PFSK-1 (cell line): ENCODE results near the gene OVOL1.

Experiments
- FOXP2 ChIP-seq: optimal IDR thresholded peaks from 2 replicates; pipeline ENCODE3; 2011; ENCODE audit warnings: borderline replicate concordance, control low read depth, inconsistent platforms; ENCODE audit not compliant: insufficient read depth; ENCODE audit errors: extremely low read length, extremely low read depth
- POLR2AphosphoS5 ChIP-seq: IDR thresholded peaks from 2 replicates; pipeline ENCODE4 v1.6.1; 2012; ENCODE audit warnings: low read depth, mild to moderate bottlenecking, control low read depth, low read length, moderate library complexity
- REST ChIP-seq, 2 experiments: IDR thresholded peaks; 2 replicates each; pipeline versions ENCODE4 v1.6.1 to v1.8.0; 2011 to 2012; ENCODE audit warnings: low read depth in 2 of 2, low read length in 2 of 2, control low read depth in 1 of 2, inconsistent platforms in 1 of 2, mild to moderate bottlenecking in 1 of 2, moderate library complexity in 1 of 2; ENCODE audit not compliant: insufficient read depth in 1 of 2
- SIN3A ChIP-seq: IDR thresholded peaks from 2 replicates; pipeline ENCODE4 v1.6.1; 2012; ENCODE audit warnings: mild to moderate bottlenecking, low read length, moderate library complexity, borderline replicate concordance; ENCODE audit not compliant: insufficient read depth
- TAF1 ChIP-seq: IDR thresholded peaks from 2 replicates; pipeline ENCODE4 v1.6.1; 2012; ENCODE audit warnings: low read length, control low read depth, borderline replicate concordance; ENCODE audit not compliant: insufficient read depth

Gene OVOL1

GRCh38 chr11:65744026-65744698 is 42.7 kb upstream of the OVOL1 start:
- TF ChIP-seq SIN3A (no peak), POLR2AphosphoS5 (no peak), TAF1 (no peak), FOXP2 (no peak)

GRCh38 chr11:65744699-65745042 is 42.2 kb upstream of the OVOL1 start:
- TF ChIP-seq FOXP2 (no peak), TAF1 (no peak)

- TF ChIP-seq FOXP2 (no peak), TAF1 (no peak), POLR2AphosphoS5 (no peak), SIN3A (no peak), REST (IDR thresholded peaks at IDR 0.05; ENCODE audit: insufficient read depth in 1 of 2, low read depth in 2 of 2, low read length in 2 of 2) (no peak)
Observed at GRCh38 chr11:65745049-65745448, 41.8 kb upstream of the OVOL1 start.

- no peak for TF ChIP-seq TAF1
- no peak for TF ChIP-seq POLR2AphosphoS5
- TF ChIP-seq SIN3A: no peak
- no peak for TF ChIP-seq FOXP2
- TF ChIP-seq REST (IDR thresholded peaks at IDR 0.05; ENCODE audit: insufficient read depth in 1 of 2, low read depth in 2 of 2, low read length in 2 of 2): no peak
Observed at GRCh38 chr11:65764434-65764833, 22.4 kb upstream of the OVOL1 start.

GRCh38 chr11:65766535-65766934 is 20.3 kb upstream of the OVOL1 start:
- TF ChIP-seq REST (IDR thresholded peaks at IDR 0.05; ENCODE audit: insufficient read depth in 1 of 2, low read depth in 2 of 2, low read length in 2 of 2) (no peak), SIN3A (no peak), POLR2AphosphoS5 (no peak), FOXP2 (no peak), TAF1 (no peak)

GRCh38 chr11:65767406-65767805 is 19.5 kb upstream of the OVOL1 start:
- TF ChIP-seq TAF1 (no peak), SIN3A (no peak), FOXP2 (no peak), POLR2AphosphoS5 (no peak), REST (IDR thresholded peaks at IDR 0.05; ENCODE audit: insufficient read depth in 1 of 2, low read depth in 2 of 2, low read length in 2 of 2) (no peak)
